SK-N-SH (cell line): ENCODE data around the gene AASS. TPM values are rescaled to one million over a fixed set of nuclear protein-coding genes. Genes with fewer than 3 reads are reported as not detected.
"Not testable (repeated sequence)": the region's sequence is repeated elsewhere in the genome, so short reads cannot be mapped to it uniquely, and the experiment has no call there.

Source experiments
- CTCF ChIA-PET: fragments of 300-600, 350-600 bp; formaldehyde crosslinking; extraction: SDS; loops from one replicate; lab custom pipeline; 2021; lab: Yijun Ruan, JAX
- POLR2A ChIA-PET: fragments of 350-600 bp; sonication (Branson Sonifier 250); formaldehyde crosslinking; extraction: SDS; loops from one replicate; lab custom pipeline; 2020; ENCODE audit warnings: antibody characterized with exemption, inconsistent platforms; lab: Yijun Ruan, JAX
- DNase-seq: peaks from one replicate; pipeline ENCODE4 v3.0.0; 2012
- H2AFZ ChIP-seq: fragments of 200-600 bp; sonication (generic); 2 replicates; pipeline ENCODE4 v1.8.1; 2016; ENCODE audit warnings: antibody characterized with exemption, mild to moderate bottlenecking, low read depth
- H3F3A ChIP-seq: fragments of 200-600 bp; sonication (generic); replicated peaks from 2 replicates; pipeline ENCODE3; 2016; ENCODE audit warnings: antibody characterized with exemption, mild to moderate bottlenecking; ENCODE audit not compliant: insufficient read depth
- H3K27ac ChIP-seq, 2 experiments: fragments of 200-500 bp in 1 of 2; fragments of 200-600 bp in 1 of 2; sonication (Bioruptor generic) in 1 of 2; sonication (generic), shearing (Covaris generic) in 1 of 2; 2 replicates each; pipeline versions ENCODE4 v1.5.1 to v1.6.1; 2014 to 2016; ENCODE audit warnings: low read depth in 2 of 2, inconsistent platforms in 1 of 2, low read length in 1 of 2, mild to moderate bottlenecking in 1 of 2, mixed read lengths in 1 of 2
- H3K27me3 ChIP-seq: fragments of 200-600 bp; sonication (generic), shearing (Covaris generic); 2 replicates; pipeline ENCODE4 v1.6.1; 2016; ENCODE audit warnings: mixed run types; ENCODE audit not compliant: insufficient read depth
- H3K36me3 ChIP-seq, 2 experiments: fragments of 200-500 bp in 1 of 2; fragments of 200-600 bp in 1 of 2; sonication (Bioruptor generic) in 1 of 2; sonication (generic) in 1 of 2; replicated peaks in 1 of 2; 2 replicates each; pipeline versions ENCODE3 to v1.5.1; 2014 to 2016; ENCODE audit warnings: low read length in 1 of 2, mild to moderate bottlenecking in 1 of 2; ENCODE audit not compliant: insufficient read depth in 2 of 2, control insufficient read depth in 1 of 2
- H3K4me1 ChIP-seq, 2 experiments: fragments of 200-500 bp in 1 of 2; fragments of 200-600 bp in 1 of 2; sonication (Bioruptor generic) in 1 of 2; sonication (generic), shearing (Covaris generic) in 1 of 2; 2 replicates each; pipeline versions ENCODE4 v1.5.1 to v1.6.1; 2014 to 2016; ENCODE audit warnings: low read depth in 1 of 2, low read length in 1 of 2, mixed run types in 1 of 2; ENCODE audit not compliant: insufficient read depth in 2 of 2, control insufficient read depth in 1 of 2
- H3K4me2 ChIP-seq: fragments of 200-600 bp; sonication (generic), shearing (Covaris generic); 2 replicates; pipeline ENCODE4 v1.6.1; 2017; ENCODE audit warnings: mixed run types
- H3K4me3 ChIP-seq, 2 experiments: fragments of 200-500 bp in 1 of 2; fragments of 200-600 bp in 1 of 2; sonication (Bioruptor generic) in 1 of 2; sonication (generic), shearing (Covaris generic) in 1 of 2; 2 replicates each; pipeline versions ENCODE4 v1.5.1 to v1.8.1; 2014 to 2016; ENCODE audit warnings: low read depth in 2 of 2, inconsistent platforms in 1 of 2, low read length in 1 of 2, mild to moderate bottlenecking in 1 of 2, mixed read lengths in 1 of 2, moderate library complexity in 1 of 2
- H3K79me2 ChIP-seq: fragments of 200-600 bp; sonication (generic); 2 replicates; pipeline ENCODE4 v1.8.1; 2017; ENCODE audit warnings: mild to moderate bottlenecking; ENCODE audit not compliant: insufficient read depth
- H3K9ac ChIP-seq: fragments of 200-600 bp; sonication (generic); 2 replicates; pipeline ENCODE4 v1.6.1; 2017; ENCODE audit warnings: mixed run types
- H3K9me2 ChIP-seq: fragments of 200-600 bp; sonication (generic); 2 replicates; pipeline ENCODE4 v1.6.1; 2017; ENCODE audit warnings: mixed run types
- H3K9me3 ChIP-seq: fragments of 200-600 bp; sonication (generic); 2 replicates; pipeline ENCODE4 v1.6.1; 2017; ENCODE audit warnings: mixed run types, mild to moderate bottlenecking, moderate library complexity
- H4K20me1 ChIP-seq: fragments of 200-600 bp; sonication (generic); 2 replicates; pipeline ENCODE4 v1.6.1; 2017; ENCODE audit warnings: mild to moderate bottlenecking, mixed run types; ENCODE audit not compliant: insufficient read depth
- FOXJ3 ChIP-seq: sonication (generic); formaldehyde crosslinking; IDR thresholded peaks from 2 replicates; pipeline ENCODE4 v1.5.1; 2020; ENCODE audit warnings: mild to moderate bottlenecking, missing genetic modification reagents
- JUND ChIP-seq: IDR thresholded peaks from 2 replicates; pipeline ENCODE4 v1.4.0; 2012
- MEF2A ChIP-seq: IDR thresholded peaks from 2 replicates; pipeline ENCODE4 v1.4.0; 2012; ENCODE audit warnings: low read depth, borderline replicate concordance
- RXRA ChIP-seq: IDR thresholded peaks from 2 replicates; pipeline ENCODE4 v1.4.0; 2012; ENCODE audit warnings: low read depth, mild to moderate bottlenecking, borderline replicate concordance
- USF1 ChIP-seq: IDR thresholded peaks from 2 replicates; pipeline ENCODE4 v1.4.0; 2012; ENCODE audit warnings: low read depth, borderline replicate concordance
- ZBTB33 ChIP-seq: IDR thresholded peaks from 2 replicates; pipeline ENCODE4 v1.4.0; 2012; ENCODE audit warnings: low read depth, borderline replicate concordance
- whole genome bisulfite sequencing: methylation state at CpG from one replicate; pipeline ENCODE4 v1.1.6; 2017; ENCODE audit warnings: low lambda C conversion rate; 5-methylcytosine and 5-hydroxymethylcytosine counted together
- polyA plus RNA-seq, 3 experiments: library from polyadenylated mRNA; depleted of rRNA; stranded (reverse); fragments of >200 nt; gene quantifications; 2 replicates each; pipeline ENCODE4 v1.2.3, GENCODE V29; 2012
- TF ChIP-seq, protein P1 (sequence below): IDR thresholded peaks from 2 replicates; pipeline ENCODE4; 2012

The AASS gene
- polyA plus RNA-seq, 1 of the 3 experiments (the other 2 are of a cell fraction) = 0.92 TPM

- no peak for TF ChIP-seq FOXJ3
- TF ChIP-seq RXRA = no peak
- TF ChIP-seq USF1 = no peak
- TF ChIP-seq JUND = no peak
- TF ChIP-seq MEF2A = no peak
Measured at GRCh38 chr7:122182081-122182480, 38.0 kb upstream of the AASS start (continued).

- H3F3A ChIP-seq, H3K4me3 ChIP-seq, CTCF ChIA-PET, H3K4me2 ChIP-seq, H3K9ac ChIP-seq, H3K4me1 ChIP-seq, H3K36me3 ChIP-seq, H4K20me1 ChIP-seq, DNase-seq, H3K9me2 ChIP-seq, H2AFZ ChIP-seq, POLR2A ChIA-PET, H3K9me3 ChIP-seq, H3K27ac ChIP-seq, H3K79me2 ChIP-seq: not testable (repeated sequence)
- WGBS = 0% methylated on average over 2 of the region's 2 CpGs
- peaks cover 50% of the 10 kb centered on the region for H3K27me3 ChIP-seq
Measured at GRCh38 chr7:122172144-122172543, 28.1 kb upstream of the AASS start.

DNA sequence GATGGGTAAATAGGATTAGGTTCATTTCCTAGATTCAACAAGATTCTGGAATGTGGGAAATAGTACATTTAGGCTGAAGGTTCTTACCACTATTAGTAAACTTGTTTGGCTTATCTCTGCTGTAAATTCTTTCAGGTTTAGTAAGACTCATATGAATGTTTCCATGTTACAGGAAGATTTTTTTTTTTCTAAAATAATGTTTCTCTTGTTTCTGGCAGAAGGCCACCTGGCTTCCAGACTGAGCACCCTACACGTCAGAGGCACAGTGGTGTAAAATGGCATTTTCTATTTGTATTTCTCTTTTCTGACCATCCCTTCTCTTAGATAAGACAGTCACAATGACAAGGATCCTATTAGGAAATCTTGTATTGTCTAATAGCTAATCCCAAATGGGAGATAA is 22.7 kb upstream of the AASS start:
- Histone ChIP-seq H3F3A (no peaks in the 10 kb centered on the region), H4K20me1 (no peaks in the 10 kb centered on the region), H2AFZ (no peak overlapping the region), H3K27ac (no peak overlapping the region), H3K9me3 (no peaks in the 10 kb centered on the region), H3K27me3 (peaks cover 17% of the 10 kb centered on the region), H3K9me2 (no peaks in the 10 kb centered on the region), H3K9ac (no peak overlapping the region), H3K4me2 (no peak overlapping the region), H3K4me1 (no peaks in the 10 kb centered on the region), H3K79me2 (no peaks in the 10 kb centered on the region), H3K4me3 (no peak overlapping the region), H3K36me3 (no peaks in the 10 kb centered on the region)
- DNase-seq = no peak
- ChIA-PET POLR2A (no interaction called here), CTCF (no interaction called here)
- WGBS = 3% methylated on average over 1 of the region's 1 CpG
- TF ChIP-seq ZBTB33 = no peak
- TF ChIP-seq, protein P1, sequence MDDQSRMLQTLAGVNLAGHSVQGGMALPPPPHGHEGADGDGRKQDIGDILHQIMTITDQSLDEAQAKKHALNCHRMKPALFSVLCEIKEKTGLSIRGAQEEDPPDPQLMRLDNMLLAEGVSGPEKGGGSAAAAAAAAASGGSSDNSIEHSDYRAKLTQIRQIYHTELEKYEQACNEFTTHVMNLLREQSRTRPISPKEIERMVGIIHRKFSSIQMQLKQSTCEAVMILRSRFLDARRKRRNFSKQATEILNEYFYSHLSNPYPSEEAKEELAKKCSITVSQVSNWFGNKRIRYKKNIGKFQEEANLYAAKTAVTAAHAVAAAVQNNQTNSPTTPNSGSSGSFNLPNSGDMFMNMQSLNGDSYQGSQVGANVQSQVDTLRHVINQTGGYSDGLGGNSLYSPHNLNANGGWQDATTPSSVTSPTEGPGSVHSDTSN = no peak
